Hepatocyte (in vitro differentiated cells): ENCODE results near the gene SKIC2. TPM values are rescaled to one million over a fixed set of nuclear protein-coding genes. Genes with fewer than 3 reads are reported as not detected.
"Not testable (repeated sequence)": the region's sequence is repeated elsewhere in the genome, so short reads cannot be mapped to it uniquely, and the experiment has no call there.

ENCODE experiments used
- DNase-seq: peaks from one replicate; pipeline ENCODE4 v3.0.0-alpha.2; 2016; ENCODE audit warnings: low spot score
- H2AFZ ChIP-seq: fragments of 200-600 bp; sonication (generic); 2 replicates; pipeline ENCODE4 v1.6.0; 2016; ENCODE audit warnings: antibody characterized with exemption, mild to moderate bottlenecking
- H3K27ac ChIP-seq: fragments of 200-600 bp; sonication (generic); 2 replicates; pipeline ENCODE4 v1.5.1; 2016; ENCODE audit warnings: mild to moderate bottlenecking
- H3K27me3 ChIP-seq: fragments of 200-600 bp; sonication (generic); 2 replicates; pipeline ENCODE4 v1.6.1; 2016
- H3K36me3 ChIP-seq: fragments of 200-600 bp; sonication (generic); replicated peaks from 2 replicates; pipeline ENCODE4 v1.5.1; 2016; ENCODE audit warnings: low read depth; ENCODE audit not compliant: insufficient read depth
- H3K4me1 ChIP-seq: fragments of 200-600 bp; sonication (generic); 2 replicates; pipeline ENCODE4 v1.5.1; 2016; ENCODE audit warnings: mild to moderate bottlenecking, moderate library complexity; ENCODE audit not compliant: insufficient read depth
- H3K4me2 ChIP-seq: fragments of 200-600 bp; sonication (generic); 2 replicates; pipeline ENCODE4 v1.6.0; 2016
- H3K4me3 ChIP-seq: fragments of 200-600 bp; sonication (generic); 2 replicates; pipeline ENCODE4 v1.5.1; 2016; ENCODE audit warnings: mild to moderate bottlenecking
- H3K79me2 ChIP-seq: fragments of 200-600 bp; sonication (generic); 2 replicates; pipeline ENCODE4 v1.6.0; 2017; ENCODE audit warnings: mild to moderate bottlenecking
- H3K9me2 ChIP-seq: fragments of 200-600 bp; sonication (generic); replicated peaks from 2 replicates; pipeline ENCODE4 v1.6.0; 2017; ENCODE audit warnings: mild to moderate bottlenecking; ENCODE audit not compliant: insufficient read depth
- H3K9me3 ChIP-seq: fragments of 200-600 bp; sonication (generic); 2 replicates; pipeline ENCODE4 v1.5.1; 2016; ENCODE audit warnings: low read depth, mild to moderate bottlenecking
- H4K20me1 ChIP-seq: fragments of 200-600 bp; sonication (generic); 2 replicates; pipeline ENCODE4 v1.6.0; 2016; ENCODE audit warnings: mild to moderate bottlenecking; ENCODE audit not compliant: insufficient read depth, poor library complexity, severe bottlenecking
- CTCF ChIP-seq: fragments of 200-600 bp; sonication (generic); IDR thresholded peaks from 2 replicates; pipeline ENCODE4 v1.5.1; 2016; ENCODE audit warnings: antibody characterized with exemption, mild to moderate bottlenecking; ENCODE audit not compliant: poor library complexity
- EZH2 ChIP-seq: fragments of 200-600 bp; sonication (generic); IDR thresholded peaks from 2 replicates; pipeline ENCODE4 v1.6.1; 2016; ENCODE audit warnings: antibody characterized with exemption, mild to moderate bottlenecking, borderline replicate concordance
- EZH2phosphoT487 ChIP-seq: fragments of 200-600 bp; sonication (generic); IDR thresholded peaks from one replicate; pipeline ENCODE4 v1.6.1; 2018; ENCODE audit warnings: antibody characterized with exemption, mild to moderate bottlenecking, low read depth, moderate library complexity; ENCODE audit not compliant: unreplicated experiment, severe bottlenecking
- WGBS: methylation state at CpG from one replicate; pipeline ENCODE4 v1.1.6; 2016; ENCODE audit warnings: low lambda C conversion rate; ENCODE audit errors: missing lambda C conversion rate; 5-methylcytosine and 5-hydroxymethylcytosine counted together
- polyA plus RNA-seq: library from polyadenylated mRNA; unstranded; fragments of >200 nt; fragmentation: Nextera tagmentation; extraction: Ambion mirVana; gene quantifications from 2 replicates; pipeline ENCODE4 v1.2.1, GENCODE V29; 2016
- total RNA-seq: library from RNA; depleted of rRNA; stranded (reverse); fragments of >200 nt; gene quantifications from 2 replicates; pipeline ENCODE4 v1.2.3, GENCODE V29; 2014

The SKIC2 gene
- total and polyA plus RNA-seq, 2 experiments from 2014 or later: 53.2 to 64.3 TPM

- H3K36me3 ChIP-seq: no peaks in the 10 kb centered on the region
- H2AFZ ChIP-seq: peak within 1 kb of the TSS; percentile 39
- H4K20me1 ChIP-seq: no peaks in the 10 kb centered on the region
- peaks cover 19% of the 10 kb centered on the region for H3K4me1 ChIP-seq
- H3K9me3 ChIP-seq: no peaks in the 10 kb centered on the region
- H3K27ac ChIP-seq: peak within 1 kb of the TSS; percentile 95
- peak; percentile 98 for DNase-seq
- no peaks in the 10 kb centered on the region for H3K9me2 ChIP-seq
- H3K27me3 ChIP-seq: no peaks in the 10 kb centered on the region
- H3K79me2 ChIP-seq: peaks cover 36% of the 10 kb centered on the region
- H3K4me3 ChIP-seq: peak within 1 kb of the TSS; percentile 58
- 1% methylated on average over 61 of the region's 62 CpGs for WGBS
- peak within 1 kb of the TSS; percentile 92 for H3K4me2 ChIP-seq
- TF ChIP-seq EZH2 (no peak), CTCF (no peak), EZH2phosphoT487 (no peak)
These were observed 13.2 kb downstream of the SKIC2 start, which contains the start of gene DXO for GRCh38 chr6:31971993-31972708. Gene DXO, minus strand, starts transcription at chr6:31972138. Its CDS starts 463 bp downstream, at chr6:31971675.

- Histone ChIP-seq H2AFZ (peak overlapping the region; percentile 39), H3K27ac (peak overlapping the region; percentile 95), H3K27me3 (no peaks in the 10 kb centered on the region), H4K20me1 (no peaks in the 10 kb centered on the region), H3K9me2 (no peaks in the 10 kb centered on the region), H3K4me1 (peaks cover 19% of the 10 kb centered on the region), H3K36me3 (no peaks in the 10 kb centered on the region), H3K4me2 (peak overlapping the region; percentile 92), H3K79me2 (peaks cover 36% of the 10 kb centered on the region), H3K4me3 (peak overlapping the region; percentile 58), H3K9me3 (no peaks in the 10 kb centered on the region)
- TF ChIP-seq EZH2phosphoT487: no peak
- no peak for DNase-seq
- WGBS: 18% methylated on average over 19 of the region's 19 CpGs
These were observed 13.9 kb downstream of the SKIC2 start for GRCh38 chr6:31972709-31973350.

- H3K9me3 ChIP-seq, H3K27ac ChIP-seq, H3K36me3 ChIP-seq, H3K4me3 ChIP-seq, H3K9me2 ChIP-seq, H3K27me3 ChIP-seq, H2AFZ ChIP-seq, H4K20me1 ChIP-seq, H3K4me2 ChIP-seq, DNase-seq: not testable (repeated sequence)
- 100% methylated on average over 3 of the region's 30 CpGs for WGBS
- Histone ChIP-seq H3K4me1 (peaks cover 11% of the 10 kb centered on the region), H3K79me2 (peaks cover 29% of the 10 kb centered on the region)
These were observed 17.1 kb downstream of the SKIC2 start for GRCh38 chr6:31976065-31976464.

GRCh38 chr6:31977816-31978431 is 18.9 kb downstream of the SKIC2 start:
- Histone ChIP-seq H3K9me3 (no peaks in the 10 kb centered on the region), H3K27ac (no peak overlapping the region), H4K20me1 (no peaks in the 10 kb centered on the region), H3K9me2 (no peaks in the 10 kb centered on the region), H3K4me1 (peaks cover 6% of the 10 kb centered on the region), H3K36me3 (no peaks in the 10 kb centered on the region), H3K4me3 (no peak overlapping the region), H3K27me3 (no peaks in the 10 kb centered on the region), H2AFZ (no peak overlapping the region), H3K79me2 (peaks cover 19% of the 10 kb centered on the region), H3K4me2 (no peak overlapping the region)
- WGBS: 97% methylated on average over 12 of the region's 12 CpGs
- DNase-seq: no peak
- TF ChIP-seq CTCF (no peak), EZH2 (no peak), EZH2phosphoT487 (no peak)
